Kidney (tissue), 14 donors: ENCODE data around the gene SMC4. TPM values are rescaled to one million over a fixed set of nuclear protein-coding genes. Genes with fewer than 3 reads are reported as not detected.
A peak's percentile ranks its signal among the peaks of the same experiment; 100 is the strongest.

Experiments used
- DNase-seq, 5 donors: peaks; one replicate each; pipeline ENCODE4 v3.0.0-alpha.2; 2013 to 2020
- FAIRE-seq: peaks from 2 replicates; lab custom pipeline; 2012; peaks lifted over from hg19 to GRCh38; lab: Jason Lieb, UNC
- H3K27ac ChIP-seq, 2 donors: one replicate each; pipeline ENCODE4 v1.7.0; 2013; ENCODE audit warnings: low read depth in 2 of 2, low read length in 2 of 2, inconsistent platforms in 1 of 2
- H3K27me3 ChIP-seq: one replicate; pipeline ENCODE4 v1.7.1; 2013; ENCODE audit warnings: low read length, inconsistent platforms; ENCODE audit not compliant: control insufficient read depth, insufficient read depth
- H3K36me3 ChIP-seq, 3 donors: one replicate each; pipeline versions ENCODE4 v1.7.0 to v1.7.1; 2013; ENCODE audit warnings: low read length in 3 of 3, control low read depth in 1 of 3, inconsistent platforms in 1 of 3; ENCODE audit not compliant: insufficient read depth in 3 of 3, control insufficient read depth in 2 of 3
- H3K4me1 ChIP-seq, 3 donors: one replicate each; pipeline versions ENCODE4 v1.7.0 to v1.7.1; 2013; ENCODE audit warnings: low read length in 3 of 3, inconsistent platforms in 1 of 3, low read depth in 1 of 3; ENCODE audit not compliant: control insufficient read depth in 2 of 3, insufficient read depth in 2 of 3
- H3K4me3 ChIP-seq, 3 donors: one replicate each; pipeline versions ENCODE4 v1.7.0 to v1.8.1; 2013; ENCODE audit warnings: low read length in 3 of 3, control low read depth in 1 of 3, inconsistent platforms in 1 of 3
- H3K9ac ChIP-seq, 3 donors: one replicate each; pipeline versions ENCODE4 v1.7.0 to v1.7.1; 2013; ENCODE audit warnings: low read length in 3 of 3, control low read depth in 1 of 3, inconsistent platforms in 1 of 3
- H3K9me3 ChIP-seq, 3 donors: one replicate each; pipeline versions ENCODE4 v1.7.0 to v1.7.1; 2013; ENCODE audit warnings: low read length in 3 of 3, control low read depth in 1 of 3, inconsistent platforms in 1 of 3; ENCODE audit not compliant: control insufficient read depth in 2 of 3, insufficient read depth in 1 of 3
- intact Hi-C: fragments of 100-400 bp; cut with DNase I; formaldehyde crosslinking; loops from one replicate; pipeline ENCODE4 v1.11.1; 2022
- polyA plus RNA-seq: library from polyadenylated mRNA; stranded (reverse); fragments of 350-450 nt; fragmentation: Illumina TruSeq; extraction: RNeasy Lipid Tissue Mini Kit (QIAGEN cat#74804); gene quantifications from one replicate; pipeline ENCODE4 v1.2.3, GENCODE V29; 2014; ENCODE audit warnings: low read depth, low replicate concordance; ENCODE audit not compliant: insufficient read depth
- total RNA-seq: library from RNA; stranded (reverse); fragmentation: NEBNext Ultra II Directional; extraction: Animal tissue kit (Norgen Biotek cat#: 25700); gene quantifications from one replicate; pipeline ENCODE4 v1.2.1, GENCODE V29; 2021
- TF ChIP-seq, protein P1 (sequence below): IDR thresholded peaks from 3 replicates; pipeline ENCODE4 v1.5.1; 2012; ENCODE audit warnings: mild to moderate bottlenecking, moderate library complexity, borderline replicate concordance; ENCODE audit not compliant: insufficient read depth; ENCODE audit errors: extremely low read depth
- donor health status: control.
- donor health status: control.
- donor health status: control.
- donor health status: control.
- donor health status: control.
- donor health status: DM: yes; HTN: yes; CAD: no.
- donor health status: Normal renal cell carcinoma (clear cell type).

The SMC4 gene
- total and polyA plus RNA-seq, 2 donors from 2014 or later = 7.4 to 24.5 TPM

DNA sequence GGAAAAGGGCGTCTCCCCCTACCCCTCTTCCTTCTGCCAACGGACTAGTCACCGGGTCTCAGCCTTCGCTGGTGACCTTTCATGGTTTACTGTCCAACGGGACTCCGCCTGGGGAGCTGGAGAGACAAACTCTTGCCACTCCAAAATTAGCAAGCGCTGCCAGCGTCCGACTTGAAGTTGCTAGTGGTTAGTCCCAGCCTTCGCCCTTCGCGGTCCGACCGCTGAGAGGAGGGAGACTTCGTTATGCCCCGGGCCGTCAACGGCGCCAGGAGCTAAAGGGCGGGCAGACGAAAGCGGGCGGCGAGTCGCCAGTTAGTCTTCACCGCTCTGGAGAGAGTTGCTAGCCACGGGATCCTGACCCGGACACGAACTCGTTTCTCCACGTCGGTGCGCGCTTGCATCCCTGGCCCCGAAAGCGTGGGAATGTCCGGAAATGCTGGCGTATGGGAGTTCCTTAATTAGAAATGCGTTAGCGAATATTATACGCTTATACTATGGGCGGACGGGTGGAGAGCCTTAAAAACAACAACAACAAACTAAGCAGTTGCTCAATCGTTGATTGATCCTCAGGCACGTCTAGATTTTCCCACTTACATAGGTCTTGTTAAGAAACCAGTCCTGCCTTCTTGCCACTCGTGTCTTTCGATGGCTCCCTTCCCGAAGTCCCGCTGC, 716 bp downstream of the SMC4 start:
- FAIRE-seq (no peak), DNase-seq (peak; percentile 43 to 86 (median 67))
- H3K4me1 ChIP-seq = peaks cover 0 to 6% (median 0%) of the 10 kb centered on the region in 3 donors
- TF ChIP-seq, protein P1, sequence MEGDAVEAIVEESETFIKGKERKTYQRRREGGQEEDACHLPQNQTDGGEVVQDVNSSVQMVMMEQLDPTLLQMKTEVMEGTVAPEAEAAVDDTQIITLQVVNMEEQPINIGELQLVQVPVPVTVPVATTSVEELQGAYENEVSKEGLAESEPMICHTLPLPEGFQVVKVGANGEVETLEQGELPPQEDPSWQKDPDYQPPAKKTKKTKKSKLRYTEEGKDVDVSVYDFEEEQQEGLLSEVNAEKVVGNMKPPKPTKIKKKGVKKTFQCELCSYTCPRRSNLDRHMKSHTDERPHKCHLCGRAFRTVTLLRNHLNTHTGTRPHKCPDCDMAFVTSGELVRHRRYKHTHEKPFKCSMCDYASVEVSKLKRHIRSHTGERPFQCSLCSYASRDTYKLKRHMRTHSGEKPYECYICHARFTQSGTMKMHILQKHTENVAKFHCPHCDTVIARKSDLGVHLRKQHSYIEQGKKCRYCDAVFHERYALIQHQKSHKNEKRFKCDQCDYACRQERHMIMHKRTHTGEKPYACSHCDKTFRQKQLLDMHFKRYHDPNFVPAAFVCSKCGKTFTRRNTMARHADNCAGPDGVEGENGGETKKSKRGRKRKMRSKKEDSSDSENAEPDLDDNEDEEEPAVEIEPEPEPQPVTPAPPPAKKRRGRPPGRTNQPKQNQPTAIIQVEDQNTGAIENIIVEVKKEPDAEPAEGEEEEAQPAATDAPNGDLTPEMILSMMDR = no peak
- H3K36me3 ChIP-seq = peaks cover 0 to 4% (median 0%) of the 10 kb centered on the region in 3 donors
- intact Hi-C loops = no loop called here
- peak overlapping the region; percentile 92 to 100 (median 99) for H3K4me3 ChIP-seq
- peak overlapping the region; percentile 35 to 99 (median 76) for H3K9ac ChIP-seq
- H3K27me3 ChIP-seq = no peaks in the 10 kb centered on the region
- peak overlapping the region; percentile 85 to 88 for H3K27ac ChIP-seq
- H3K9me3 ChIP-seq = no peaks in the 10 kb centered on the region

DNA sequence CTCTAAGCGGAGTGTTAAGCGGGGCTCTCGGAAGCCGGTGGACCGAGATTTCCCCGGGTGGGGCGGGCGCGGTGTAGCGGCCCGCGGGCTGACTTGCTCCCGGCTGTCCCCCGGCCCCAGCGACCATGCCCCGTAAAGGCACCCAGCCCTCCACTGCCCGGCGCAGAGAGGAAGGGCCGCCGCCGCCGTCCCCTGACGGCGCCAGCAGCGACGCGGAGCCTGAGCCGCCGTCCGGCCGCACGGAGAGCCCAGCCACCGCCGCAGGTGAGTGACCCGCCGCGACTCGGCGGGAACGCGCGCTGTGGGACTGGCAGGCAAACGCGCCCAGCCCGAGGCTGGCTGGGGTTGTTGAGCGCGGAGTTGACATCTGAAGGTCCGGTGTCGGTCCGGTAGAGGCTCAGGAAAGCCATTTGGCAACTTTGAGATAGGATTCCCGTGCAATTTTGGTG, 1.3 kb downstream of the SMC4 start:
- Histone ChIP-seq H3K27me3 (no peaks in the 10 kb centered on the region), H3K9me3 (no peaks in the 10 kb centered on the region), H3K27ac (peak overlapping the region in 1 of 2 donors; percentile 88), H3K9ac (peak overlapping the region; percentile 35 to 99 (median 76)), H3K36me3 (peaks cover 0 to 4% (median 0%) of the 10 kb centered on the region in 3 donors), H3K4me1 (peaks cover 0 to 6% (median 0%) of the 10 kb centered on the region in 3 donors), H3K4me3 (peak overlapping the region; percentile 92 to 100 (median 99))
- TF ChIP-seq, protein P1 = no peak
- intact Hi-C loops = no loop called here
- peak; percentile 27 to 79 (median 64) for DNase-seq
- FAIRE-seq = no peak

DNA sequence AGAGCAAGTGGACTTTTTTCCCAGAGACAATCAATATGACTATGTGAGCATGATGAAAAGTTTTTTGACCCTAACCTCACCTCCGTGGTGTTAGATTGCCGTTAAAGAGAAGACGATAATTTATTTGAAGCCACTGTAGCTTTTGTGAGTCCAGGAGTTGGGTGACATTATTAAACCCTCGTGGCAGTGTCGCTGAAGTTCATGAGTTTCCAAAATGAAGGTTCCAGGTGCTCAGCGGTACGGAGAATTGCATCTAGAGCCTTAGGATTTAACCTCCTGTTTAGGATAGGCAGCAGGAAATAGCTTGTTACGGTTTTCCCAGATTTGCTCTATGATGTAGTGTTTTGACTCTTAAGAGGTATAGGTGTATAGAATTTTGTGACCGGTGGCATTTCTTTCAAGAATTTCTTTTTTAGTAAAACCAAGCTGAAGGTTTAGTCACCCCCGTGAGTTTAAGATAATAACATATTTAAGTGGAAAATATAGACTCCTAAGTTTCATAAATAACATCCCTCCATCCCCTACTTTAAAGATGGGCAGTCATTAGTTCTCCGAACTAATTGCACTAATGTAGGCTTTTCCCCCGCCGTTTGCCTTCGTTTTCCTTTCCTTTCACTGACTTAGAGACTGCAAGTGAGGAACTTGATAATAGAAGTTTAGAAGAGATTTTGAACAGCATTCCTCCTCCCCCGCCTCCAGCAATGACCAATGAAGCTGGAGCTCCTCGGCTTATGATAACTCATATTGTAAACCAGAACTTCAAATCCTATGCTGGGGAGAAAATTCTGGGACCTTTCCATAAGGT, 2.0 kb downstream of the SMC4 start:
- FAIRE-seq = no peak
- Histone ChIP-seq H3K9me3 (no peaks in the 10 kb centered on the region), H3K4me3 (peak overlapping the region; percentile 75 to 99 (median 92)), H3K27me3 (no peaks in the 10 kb centered on the region), H3K4me1 (peaks cover 0 to 6% (median 0%) of the 10 kb centered on the region in 3 donors), H3K9ac (peak overlapping the region in 2 of 3 donors; percentile 66 to 76), H3K36me3 (peaks cover 0 to 4% (median 0%) of the 10 kb centered on the region in 3 donors), H3K27ac (peak overlapping the region in 1 of 2 donors; percentile 10)
- intact Hi-C loops = no loop called here
- TF ChIP-seq, protein P1 = no peak
- DNase-seq = peak in 4 of 5 donors; percentile 37 to 77 (median 56)
